ENCODE results near the gene SKAP2.

GRCh38 chr7:26662646-26663045, 201.7 kb downstream of the SKAP2 start:
- TF ChIP-seq, protein P1, sequence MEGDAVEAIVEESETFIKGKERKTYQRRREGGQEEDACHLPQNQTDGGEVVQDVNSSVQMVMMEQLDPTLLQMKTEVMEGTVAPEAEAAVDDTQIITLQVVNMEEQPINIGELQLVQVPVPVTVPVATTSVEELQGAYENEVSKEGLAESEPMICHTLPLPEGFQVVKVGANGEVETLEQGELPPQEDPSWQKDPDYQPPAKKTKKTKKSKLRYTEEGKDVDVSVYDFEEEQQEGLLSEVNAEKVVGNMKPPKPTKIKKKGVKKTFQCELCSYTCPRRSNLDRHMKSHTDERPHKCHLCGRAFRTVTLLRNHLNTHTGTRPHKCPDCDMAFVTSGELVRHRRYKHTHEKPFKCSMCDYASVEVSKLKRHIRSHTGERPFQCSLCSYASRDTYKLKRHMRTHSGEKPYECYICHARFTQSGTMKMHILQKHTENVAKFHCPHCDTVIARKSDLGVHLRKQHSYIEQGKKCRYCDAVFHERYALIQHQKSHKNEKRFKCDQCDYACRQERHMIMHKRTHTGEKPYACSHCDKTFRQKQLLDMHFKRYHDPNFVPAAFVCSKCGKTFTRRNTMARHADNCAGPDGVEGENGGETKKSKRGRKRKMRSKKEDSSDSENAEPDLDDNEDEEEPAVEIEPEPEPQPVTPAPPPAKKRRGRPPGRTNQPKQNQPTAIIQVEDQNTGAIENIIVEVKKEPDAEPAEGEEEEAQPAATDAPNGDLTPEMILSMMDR (IDR thresholded peaks at IDR 0.05), result no peak
- TF ChIP-seq POLR2A (IDR thresholded peaks at IDR 0.05), result no peak

Measured in thyroid gland (tissue), 4 donors.